ENCODE measurements around the gene OR1S2. TPM values are rescaled to one million over a fixed set of nuclear protein-coding genes. Genes with fewer than 3 reads are reported as not detected.

OR1S2 gene, protein sequence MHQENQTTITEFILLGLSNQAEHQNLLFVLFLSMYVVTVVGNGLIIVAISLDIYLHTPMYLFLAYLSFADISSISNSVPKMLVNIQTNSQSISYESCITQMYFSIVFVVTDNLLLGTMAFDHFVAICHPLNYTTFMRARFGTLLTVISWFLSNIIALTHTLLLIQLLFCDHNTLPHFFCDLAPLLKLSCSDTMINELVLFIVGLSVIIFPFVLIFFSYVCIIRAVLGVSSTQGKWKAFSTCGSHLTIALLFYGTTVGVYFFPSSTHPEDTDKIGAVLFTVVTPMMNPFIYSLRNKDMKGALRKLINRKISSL
- not detected in 2 replicates for total RNA-seq (2022)
- Bru-seq, nascent RNA: not detected
- not detected for BruChase-seq, experiment 1, labeled RNA remaining after a 2-hour chase
- BruChase-seq, experiment 2, labeled RNA remaining after a 6-hour chase: not detected
- long read RNA-seq: 0 reads

DNA sequence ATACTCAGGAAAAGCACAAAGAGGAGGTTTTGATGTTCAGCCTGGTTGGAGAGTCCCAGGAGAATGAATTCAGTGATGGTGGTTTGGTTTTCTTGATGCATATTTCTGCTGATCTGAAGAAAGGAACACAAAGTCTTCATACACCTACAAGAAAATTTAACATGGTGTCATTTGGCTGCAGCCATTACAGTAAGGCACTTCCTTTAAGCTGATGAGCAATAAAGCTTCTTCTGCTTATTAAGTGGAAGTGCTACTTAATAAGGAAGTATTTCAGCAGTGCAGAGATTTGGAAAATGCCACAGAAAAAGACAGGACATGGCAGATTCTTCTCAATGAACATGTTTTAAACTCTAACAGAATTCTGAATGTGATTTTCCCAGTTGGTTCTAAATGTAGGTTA, at the start of gene OR1S2:
OR1S2 (minus strand) TSS at position 101 of the 400 bp plus-strand sequence; CDS start at position 101, 0 bp downstream.
- H3K36me3 Mint-ChIP-seq (ENCODE audit: insufficient read depth, unreplicated experiment): no peaks in the 10 kb centered on the region
- no peak for DNase-seq
- H3K9me3 Mint-ChIP-seq (ENCODE audit: unreplicated experiment): peaks cover 25% of the 10 kb centered on the region
- no peaks in the 10 kb centered on the region for H3K36me3 ChIP-seq (ENCODE audit: control insufficient read depth, insufficient read depth, low read length)
- no peak within 1 kb of the TSS for H3K4me3 ChIP-seq (ENCODE audit: low read depth, low read length)
- H3K4me1 ChIP-seq: no peaks in the 10 kb centered on the region; the same call in 1 of the 2 replicates
- no peak within 1 kb of the TSS for H3K4me3 Mint-ChIP-seq (ENCODE audit: unreplicated experiment)
- H3K27ac Mint-ChIP-seq (ENCODE audit: unreplicated experiment): no peak within 1 kb of the TSS
- no peaks in the 10 kb centered on the region for H3K27me3 ChIP-seq (replicated peaks; ENCODE audit: control insufficient read depth, insufficient read depth, low read length)
- CTCF ChIA-PET: no interaction called here
- BruUV-seq (replicated peaks): no TSS peak
- peaks cover 3% of the 10 kb centered on the region for H3K4me1 Mint-ChIP-seq (ENCODE audit: low read depth, unreplicated experiment)
- POLR2A ChIA-PET: no interaction called here
- H3K27me3 Mint-ChIP-seq (ENCODE audit: insufficient read depth, unreplicated experiment): no peaks in the 10 kb centered on the region
- TF ChIP-seq, protein P1, sequence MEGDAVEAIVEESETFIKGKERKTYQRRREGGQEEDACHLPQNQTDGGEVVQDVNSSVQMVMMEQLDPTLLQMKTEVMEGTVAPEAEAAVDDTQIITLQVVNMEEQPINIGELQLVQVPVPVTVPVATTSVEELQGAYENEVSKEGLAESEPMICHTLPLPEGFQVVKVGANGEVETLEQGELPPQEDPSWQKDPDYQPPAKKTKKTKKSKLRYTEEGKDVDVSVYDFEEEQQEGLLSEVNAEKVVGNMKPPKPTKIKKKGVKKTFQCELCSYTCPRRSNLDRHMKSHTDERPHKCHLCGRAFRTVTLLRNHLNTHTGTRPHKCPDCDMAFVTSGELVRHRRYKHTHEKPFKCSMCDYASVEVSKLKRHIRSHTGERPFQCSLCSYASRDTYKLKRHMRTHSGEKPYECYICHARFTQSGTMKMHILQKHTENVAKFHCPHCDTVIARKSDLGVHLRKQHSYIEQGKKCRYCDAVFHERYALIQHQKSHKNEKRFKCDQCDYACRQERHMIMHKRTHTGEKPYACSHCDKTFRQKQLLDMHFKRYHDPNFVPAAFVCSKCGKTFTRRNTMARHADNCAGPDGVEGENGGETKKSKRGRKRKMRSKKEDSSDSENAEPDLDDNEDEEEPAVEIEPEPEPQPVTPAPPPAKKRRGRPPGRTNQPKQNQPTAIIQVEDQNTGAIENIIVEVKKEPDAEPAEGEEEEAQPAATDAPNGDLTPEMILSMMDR (IDR thresholded peaks at IDR 0.05; ENCODE audit: insufficient read depth in 1 of 2, low read depth in 1 of 2, low read length in 1 of 2, severe bottlenecking in 1 of 2, unreplicated experiment in 1 of 2): no peak
- intact Hi-C loops (cut with micrococcal nuclease; ENCODE audit: unreplicated experiment): no loop called here
- H3K9me3 ChIP-seq: no peaks in the 10 kb centered on the region

GRCh38 chr11:58243954-58244353, 40.0 kb upstream of the OR1S2 start:
- H3K27me3 Mint-ChIP-seq (ENCODE audit: insufficient read depth, unreplicated experiment): no peaks in the 10 kb centered on the region
- TF ChIP-seq, protein P1 (IDR thresholded peaks at IDR 0.05; ENCODE audit: insufficient read depth in 1 of 2, low read depth in 1 of 2, low read length in 1 of 2, severe bottlenecking in 1 of 2, unreplicated experiment in 1 of 2): no peak
- H3K27me3 ChIP-seq (replicated peaks; ENCODE audit: control insufficient read depth, insufficient read depth, low read length): no peaks in the 10 kb centered on the region
- no peak overlapping the region for H3K27ac Mint-ChIP-seq (ENCODE audit: unreplicated experiment)
- intact Hi-C loops (cut with micrococcal nuclease; ENCODE audit: unreplicated experiment): no loop called here
- ChIA-PET POLR2A (no interaction called here), CTCF (no interaction called here)
- no peaks in the 10 kb centered on the region for H3K36me3 ChIP-seq (ENCODE audit: control insufficient read depth, insufficient read depth, low read length)
- H3K4me3 Mint-ChIP-seq (ENCODE audit: unreplicated experiment): no peak overlapping the region
- no peaks in the 10 kb centered on the region for H3K36me3 Mint-ChIP-seq (ENCODE audit: insufficient read depth, unreplicated experiment)
- H3K9me3 ChIP-seq: peaks cover 14% of the 10 kb centered on the region
- no peak overlapping the region for H3K4me3 ChIP-seq (ENCODE audit: low read depth, low read length)
- peaks cover 15% of the 10 kb centered on the region for H3K9me3 Mint-ChIP-seq (ENCODE audit: unreplicated experiment)
- H3K4me1 Mint-ChIP-seq (ENCODE audit: low read depth, unreplicated experiment): no peaks in the 10 kb centered on the region
- no TSS peak for BruUV-seq (replicated peaks)
- no peaks in the 10 kb centered on the region for H3K4me1 ChIP-seq
- DNase-seq: no peak

DNA sequence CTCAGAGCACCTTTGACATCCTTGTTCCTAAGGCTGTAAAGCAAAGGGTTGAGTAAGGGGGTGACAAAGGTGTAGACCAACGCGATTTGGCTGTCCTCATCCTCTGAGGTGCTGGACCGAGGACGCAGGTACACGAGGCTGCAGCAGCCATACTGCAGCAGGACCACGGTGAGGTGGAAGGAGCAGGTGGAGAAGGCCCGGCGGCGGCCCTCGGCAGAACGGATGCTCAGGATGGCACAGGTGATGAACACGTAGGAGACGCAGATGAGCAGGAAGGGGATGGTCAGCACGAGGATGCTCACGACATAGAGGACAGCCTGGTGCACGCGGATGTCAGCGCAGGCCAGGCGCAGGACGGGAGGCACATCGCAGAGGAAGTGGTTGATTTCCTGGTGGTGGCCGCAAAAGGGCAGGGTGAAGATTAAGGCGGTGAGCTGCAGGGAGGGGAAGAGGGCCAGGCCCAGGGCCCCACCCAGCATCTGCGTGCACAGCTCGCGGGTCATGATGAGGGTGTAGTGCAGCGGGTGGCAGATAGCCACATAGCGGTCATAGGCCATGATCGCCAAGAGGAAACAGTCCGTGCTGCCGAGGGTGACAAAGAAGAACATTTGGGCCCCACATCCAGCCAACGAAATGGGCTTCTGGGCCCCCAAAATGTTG, 24.1 kb upstream of the OR1S2 start:
- Mint-ChIP-seq H3K4me3 (ENCODE audit: unreplicated experiment) (no peak overlapping the region), H3K36me3 (ENCODE audit: insufficient read depth, unreplicated experiment) (no peaks in the 10 kb centered on the region), H3K9me3 (ENCODE audit: unreplicated experiment) (peaks cover 11% of the 10 kb centered on the region), H3K4me1 (ENCODE audit: low read depth, unreplicated experiment) (no peaks in the 10 kb centered on the region), H3K27ac (ENCODE audit: unreplicated experiment) (no peak overlapping the region), H3K27me3 (ENCODE audit: insufficient read depth, unreplicated experiment) (no peaks in the 10 kb centered on the region)
- no peaks in the 10 kb centered on the region for H3K4me1 ChIP-seq
- no peak for DNase-seq
- ChIA-PET CTCF (no interaction called here), POLR2A (no interaction called here)
- TF ChIP-seq, protein P1 (IDR thresholded peaks at IDR 0.05; ENCODE audit: insufficient read depth in 1 of 2, low read depth in 1 of 2, low read length in 1 of 2, severe bottlenecking in 1 of 2, unreplicated experiment in 1 of 2): no peak
- no peaks in the 10 kb centered on the region for H3K9me3 ChIP-seq
- no peaks in the 10 kb centered on the region for H3K27me3 ChIP-seq (replicated peaks; ENCODE audit: control insufficient read depth, insufficient read depth, low read length)
- BruUV-seq (replicated peaks): no TSS peak
- H3K36me3 ChIP-seq (ENCODE audit: control insufficient read depth, insufficient read depth, low read length): no peaks in the 10 kb centered on the region
- intact Hi-C loops (cut with micrococcal nuclease; ENCODE audit: unreplicated experiment): no loop called here
- no peak overlapping the region for H3K4me3 ChIP-seq (ENCODE audit: low read depth, low read length)

All from Caco-2 (cell line).